HG03066 (cell line): Measurements from ENCODE around the gene HTR3A.
"Not testable (repeated sequence)": the region's sequence is repeated elsewhere in the genome, so short reads cannot be mapped to it uniquely, and the experiment has no call there.

Experiments used
- ATAC-seq: cut with Tn5 transposase; IDR thresholded peaks from one replicate; pipeline ENCODE4 v1.9.1; 2021; ENCODE audit warnings: low read depth; ENCODE audit not compliant: unreplicated experiment

HTR3A gene

DNA sequence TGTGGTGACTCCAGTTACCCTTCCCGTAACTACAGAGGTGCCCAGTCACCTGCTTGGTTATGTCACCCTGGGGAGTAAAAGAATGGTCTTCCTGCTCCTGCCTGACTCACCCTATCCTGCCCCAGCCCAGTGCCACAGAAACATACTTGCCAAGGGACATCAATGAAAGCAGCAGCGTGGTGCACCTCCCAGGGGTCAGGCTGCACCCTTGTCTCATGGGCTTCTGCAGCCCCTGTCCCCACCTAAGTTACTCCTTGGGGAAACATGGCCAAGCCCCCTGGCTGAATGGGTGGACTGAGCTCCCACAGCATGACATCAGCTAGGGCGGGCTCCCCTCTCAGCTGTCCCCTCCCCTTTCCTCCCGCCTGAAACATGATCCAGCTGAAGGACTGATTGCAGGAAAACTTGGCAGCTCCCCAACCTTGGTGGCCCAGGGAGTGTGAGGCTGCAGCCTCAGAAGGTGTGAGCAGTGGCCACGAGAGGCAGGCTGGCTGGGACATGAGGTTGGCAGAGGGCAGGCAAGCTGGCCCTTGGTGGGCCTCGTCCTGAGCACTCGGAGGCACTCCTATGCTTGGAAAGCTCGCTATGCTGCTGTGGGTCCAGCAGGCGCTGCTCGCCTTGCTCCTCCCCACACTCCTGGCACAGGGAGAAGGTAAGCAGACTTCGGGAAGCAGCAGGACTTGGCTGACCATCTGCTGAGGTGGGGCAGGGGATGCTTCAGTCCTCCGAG, at the start of gene HTR3A:
Gene HTR3A, plus strand, starts transcription at position 368 of the 730 bp plus-strand sequence. Its CDS starts 218 bp downstream, at position 586.
- no peak for ATAC-seq

DNA sequence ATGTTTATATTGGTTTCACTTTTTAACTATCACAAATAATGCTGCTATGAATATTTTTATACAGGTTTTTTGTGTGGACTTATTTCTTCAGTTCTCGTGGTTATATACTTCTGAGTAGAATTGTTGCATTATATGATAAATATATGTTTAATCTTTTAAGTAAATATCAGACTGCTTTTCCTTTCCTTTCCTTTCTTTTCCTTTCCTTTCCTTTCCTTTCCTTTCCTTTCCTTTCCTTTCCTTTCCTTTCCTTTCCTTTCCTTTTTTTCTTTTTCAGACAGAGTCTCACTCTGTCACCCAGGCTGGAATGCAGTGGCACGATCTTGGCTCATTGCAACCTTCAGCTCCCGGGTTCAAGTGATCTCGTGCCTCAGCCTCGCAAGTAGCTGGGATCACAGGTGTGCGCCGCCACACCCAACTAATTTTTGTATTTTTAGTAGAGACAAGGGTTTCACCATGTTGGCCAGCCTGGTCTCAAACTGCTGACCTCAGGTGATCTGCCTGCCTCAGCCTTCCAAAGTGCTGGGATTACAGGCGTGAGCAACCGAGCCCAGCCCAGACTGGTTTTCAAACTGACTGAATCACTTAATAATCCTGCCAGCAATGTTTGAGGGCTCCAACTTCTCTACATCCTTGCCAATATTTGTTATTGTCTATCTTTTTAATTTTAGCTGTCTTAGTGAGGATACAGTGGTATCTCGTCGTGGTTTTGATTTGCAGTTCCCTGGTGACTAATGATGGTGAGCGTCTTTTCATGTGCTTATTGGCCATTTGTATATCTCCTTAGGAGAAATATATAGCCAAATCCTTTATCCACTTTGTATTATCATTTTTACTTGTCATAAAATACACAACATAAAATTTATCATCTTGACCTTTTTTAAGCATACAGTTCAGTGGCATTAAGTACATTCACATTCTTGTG, 48.4 kb upstream of the HTR3A start:
- ATAC-seq, result no peak

GRCh38 chr11:113928311-113928710, 46.6 kb upstream of the HTR3A start:
- ATAC-seq, result no peak

DNA sequence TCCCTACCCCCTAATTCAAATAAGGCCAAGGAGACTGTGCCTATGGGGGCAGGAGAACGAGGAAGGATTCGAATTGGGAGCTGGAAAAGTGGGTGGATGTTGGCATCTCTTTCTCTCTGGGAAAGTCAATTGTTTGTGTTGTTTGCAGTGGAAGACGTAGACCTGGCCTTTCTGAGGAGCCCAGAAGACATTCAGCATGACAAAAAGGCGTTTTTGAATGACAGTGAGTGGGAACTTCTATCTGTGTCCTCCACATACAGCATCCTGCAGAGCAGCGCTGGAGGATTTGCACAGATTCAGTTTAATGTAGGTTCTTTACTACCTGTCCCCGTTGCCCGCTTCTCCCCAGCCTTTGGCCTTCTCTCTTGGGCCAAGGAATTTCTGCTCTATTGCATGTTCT, 42.1 kb upstream of the HTR3A start:
- ATAC-seq, result no peak

DNA sequence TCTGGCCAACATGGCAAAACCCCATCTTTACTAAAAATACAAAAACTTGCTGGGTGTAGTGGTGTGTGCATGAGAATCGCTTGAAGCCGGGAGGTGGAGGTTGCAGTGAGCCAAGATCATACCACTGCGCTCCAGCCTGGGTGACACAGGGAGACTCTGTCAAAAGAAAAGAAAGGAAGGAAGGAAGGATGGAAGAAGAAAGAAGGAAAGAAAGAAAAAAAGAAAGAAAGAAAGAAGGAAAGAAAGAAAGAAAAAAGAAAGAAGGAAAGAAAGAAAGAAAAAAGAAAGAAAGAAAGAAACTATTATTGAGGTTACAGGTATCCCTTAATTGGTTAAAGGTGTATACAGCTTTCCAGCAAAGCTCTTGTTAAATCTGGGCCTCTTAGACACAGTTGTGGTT, 40.7 kb upstream of the HTR3A start:
- ATAC-seq, result not testable (repeated sequence)

DNA sequence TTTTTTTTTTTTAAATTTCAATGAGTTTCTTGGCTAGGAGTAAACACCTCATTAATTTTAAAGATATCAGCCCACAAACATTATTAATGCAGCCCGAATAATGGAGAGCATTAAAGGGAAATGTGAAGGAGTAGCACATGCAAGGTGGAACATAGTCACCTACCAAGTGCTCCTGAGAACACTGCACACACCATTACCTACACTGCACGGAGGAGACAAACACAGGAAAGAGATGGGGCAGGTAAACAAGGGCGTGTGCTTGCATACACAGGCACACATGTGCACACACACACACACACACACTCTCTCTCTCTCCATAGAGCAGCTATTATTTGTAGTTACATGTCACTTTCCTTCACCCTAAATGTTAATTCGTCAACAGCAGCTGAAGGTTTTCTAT, 40.1 kb upstream of the HTR3A start:
- ATAC-seq, result no peak

DNA sequence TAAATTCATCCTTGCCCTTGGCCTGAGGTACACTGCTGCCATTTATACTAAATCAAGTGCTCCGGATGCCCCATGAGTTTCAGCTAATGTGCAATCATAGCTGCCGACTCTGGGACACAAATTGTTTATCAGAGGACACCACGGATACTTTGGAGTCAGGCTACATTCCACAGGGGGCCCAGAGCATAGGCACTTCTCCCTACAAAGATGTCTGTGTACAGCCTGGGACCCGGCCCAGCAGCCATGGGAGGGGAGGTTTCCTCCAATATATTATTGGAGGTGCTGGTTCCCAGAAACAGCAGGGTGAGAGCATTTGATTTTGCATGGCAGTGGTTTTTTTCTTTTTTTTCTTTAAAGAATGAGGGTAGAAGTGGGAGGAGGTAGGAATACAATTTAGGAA, 39.0 kb upstream of the HTR3A start:
- no peak for ATAC-seq

DNA sequence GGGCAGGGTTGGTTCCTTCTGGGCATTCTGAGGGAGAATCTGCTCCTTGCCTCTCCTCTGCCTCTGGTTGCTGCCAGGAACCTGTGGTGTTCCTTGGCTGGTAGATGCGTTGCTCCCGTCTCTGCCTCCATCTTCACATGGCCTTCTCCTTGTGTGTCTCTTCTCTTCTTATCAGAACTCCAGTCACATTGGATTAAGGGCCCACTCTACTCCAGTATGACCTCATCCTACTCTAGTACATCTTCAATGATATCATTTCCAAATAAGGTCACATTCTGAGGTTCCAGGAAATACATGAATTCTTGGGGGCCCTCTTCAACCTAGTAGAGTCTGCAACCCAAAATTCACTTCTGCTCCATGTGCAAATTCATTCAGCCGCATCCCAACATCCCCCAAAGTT, 37.0 kb upstream of the HTR3A start:
- ATAC-seq, result no peak

GRCh38 chr11:113942256-113942655, 32.7 kb upstream of the HTR3A start:
- no peak for ATAC-seq

GRCh38 chr11:113946162-113946561, 28.7 kb upstream of the HTR3A start:
- not testable (repeated sequence) for ATAC-seq

DNA sequence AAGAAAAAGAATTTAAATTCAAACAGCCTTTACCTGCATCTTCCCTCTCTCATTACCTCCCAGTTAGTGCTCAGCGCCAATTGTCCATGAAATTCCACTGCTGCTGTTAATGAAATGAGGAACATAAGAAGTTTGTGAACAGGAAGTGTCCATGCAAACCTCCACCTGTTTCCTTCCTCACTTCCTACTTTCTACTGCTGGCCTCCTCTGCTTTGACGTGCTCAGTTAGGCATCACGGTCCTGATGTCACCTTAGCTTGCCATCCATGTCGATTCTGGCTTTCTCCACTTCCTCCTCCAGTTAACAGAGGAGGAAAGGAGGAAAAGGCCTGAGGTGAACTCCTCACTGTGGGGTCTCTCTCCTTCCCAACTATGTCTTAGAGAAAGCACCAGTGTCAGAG, 26.9 kb upstream of the HTR3A start:
- no peak for ATAC-seq

DNA sequence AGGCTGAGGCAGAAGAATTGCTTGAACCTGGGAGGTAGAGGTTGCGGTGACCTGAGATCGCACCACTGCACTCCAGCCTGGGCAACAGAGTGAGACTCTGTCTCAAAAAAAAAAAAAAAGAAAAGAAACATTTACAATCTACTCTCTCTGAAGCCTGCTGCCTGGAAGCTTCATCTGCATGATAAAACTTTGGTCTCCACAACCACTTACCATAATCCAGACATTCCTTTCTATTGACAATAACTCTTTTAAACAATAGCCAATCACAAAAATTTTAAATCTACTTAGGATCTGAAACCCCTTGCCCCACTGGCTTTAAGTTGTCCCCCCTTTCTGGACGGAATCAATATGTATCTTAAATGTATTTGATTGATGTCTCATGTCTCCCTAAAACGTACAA, 25.0 kb upstream of the HTR3A start:
- no peak for ATAC-seq

DNA sequence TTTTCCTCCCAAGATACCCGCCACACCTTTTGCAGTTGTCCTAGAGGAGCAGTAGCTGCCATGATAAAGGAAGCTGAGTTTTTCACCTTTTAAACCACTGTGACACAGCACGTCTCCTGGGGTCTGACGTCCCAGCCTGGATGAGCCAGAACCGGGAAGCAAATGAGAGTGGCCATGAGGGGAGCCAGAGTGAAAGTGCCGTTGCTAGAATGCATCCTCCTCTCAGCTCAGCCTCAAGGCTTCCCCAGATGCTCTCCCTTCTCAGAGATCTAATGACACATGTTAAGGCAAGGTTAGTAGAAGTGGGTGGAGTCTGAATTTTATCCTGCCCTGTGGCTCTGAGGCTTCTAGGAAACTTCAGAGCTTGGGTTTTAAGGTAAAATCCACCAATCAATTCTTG, 23.4 kb upstream of the HTR3A start:
- ATAC-seq, result no peak

DNA sequence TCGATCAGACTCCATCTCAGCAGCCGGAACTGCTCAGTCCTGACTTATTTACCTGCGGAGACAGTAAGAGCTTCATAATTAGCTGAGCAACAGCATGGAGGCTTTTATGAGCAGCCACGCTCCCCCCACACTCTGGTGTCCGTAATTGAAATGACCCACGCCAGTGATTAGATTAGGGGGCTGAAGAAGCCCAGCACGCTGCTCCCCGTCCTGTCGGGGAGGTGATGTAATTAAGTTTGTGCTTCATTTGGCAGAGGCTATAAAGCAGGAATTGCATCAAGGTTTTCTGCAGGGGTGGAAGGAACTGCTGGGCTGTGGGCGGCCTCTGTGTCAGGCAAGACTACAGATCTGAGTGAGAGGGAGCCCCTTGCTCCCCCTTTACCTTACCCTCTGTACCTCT, 22.8 kb upstream of the HTR3A start:
- ATAC-seq, result no peak

GRCh38 chr11:113952588-113952987, 22.3 kb upstream of the HTR3A start:
- no peak for ATAC-seq

GRCh38 chr11:113954235-113954634, 20.7 kb upstream of the HTR3A start:
- no peak for ATAC-seq

GRCh38 chr11:113956986-113957385, 17.9 kb upstream of the HTR3A start:
- no peak for ATAC-seq

GRCh38 chr11:113960702-113961330, 14.1 kb upstream of the HTR3A start:
- no peak for ATAC-seq

DNA sequence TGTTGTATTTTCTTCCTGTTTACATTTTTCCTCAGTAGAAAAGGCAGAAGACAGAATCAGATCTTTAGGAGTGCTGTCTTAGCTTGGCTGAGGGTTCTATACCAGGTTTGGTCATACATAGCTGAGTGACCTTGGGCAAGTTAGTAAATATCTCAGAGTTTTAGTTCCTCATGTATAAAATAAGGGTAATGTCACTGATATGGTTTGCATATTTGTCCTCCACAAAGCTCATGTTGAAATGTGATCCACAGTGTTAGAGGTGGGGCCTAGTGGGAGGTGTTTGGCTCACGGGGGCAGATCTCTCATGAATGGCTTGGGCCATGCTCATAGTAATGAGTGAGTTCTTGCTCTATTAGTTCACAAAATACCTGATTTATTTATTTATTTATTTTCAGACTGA, 7.5 kb upstream of the HTR3A start:
- ATAC-seq, result no peak

DNA sequence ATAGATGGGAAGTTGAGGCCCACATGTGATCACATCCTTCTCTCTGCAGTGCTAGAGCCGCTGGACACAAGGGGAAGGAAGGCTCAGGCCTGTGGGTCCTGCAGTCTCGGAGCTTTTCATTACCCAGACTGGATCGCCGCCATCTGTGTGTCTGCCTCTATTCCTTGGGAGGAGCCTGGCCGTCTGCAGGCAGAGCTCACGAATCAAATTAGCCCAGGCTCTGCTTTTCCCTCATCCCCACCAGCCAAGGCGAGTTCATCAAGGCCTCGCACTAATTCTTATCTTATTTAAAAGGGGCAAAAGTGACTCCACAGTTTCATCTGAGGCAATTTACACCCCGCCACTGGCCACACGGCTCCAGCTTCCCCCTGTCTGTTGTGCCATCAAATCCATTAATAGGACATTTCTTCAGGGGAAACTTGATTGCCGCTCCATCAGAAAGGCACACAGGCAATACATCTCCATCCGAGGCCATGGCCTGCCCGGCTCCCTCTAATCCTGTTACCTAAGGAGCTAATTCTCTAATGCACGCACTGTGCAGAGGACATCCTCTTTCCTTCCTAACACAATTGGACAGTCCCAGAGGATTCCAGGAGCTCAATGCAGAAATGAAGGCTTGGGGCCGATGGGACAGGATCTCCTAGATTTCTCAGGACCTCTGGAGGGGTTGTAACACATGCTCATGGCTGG, 3.3 kb upstream of the HTR3A start:
- ATAC-seq, result no peak

- no peak for ATAC-seq
Measured at GRCh38 chr11:113977071-113977490, 2.2 kb downstream of the HTR3A start.
